GM18951 (cell line): ENCODE data around the gene GIMAP1.

Experiments
- POLR2A ChIP-seq: IDR thresholded peaks from 4 replicates; pipeline ENCODE4 v1.6.1; 2011; ENCODE audit warnings: mild to moderate bottlenecking; ENCODE audit not compliant: insufficient read length, insufficient read depth; ENCODE audit errors: extremely low read depth
- in situ Hi-C: fragments of 300-500 bp; cut with MboI; formaldehyde crosslinking; loops from one replicate; pipeline ENCODE4 v1.12.0; 2022; ENCODE audit warnings: low sequenced_read_pairs, mixed read lengths, inconsistent platforms; ENCODE audit not compliant: unreplicated experiment

The GIMAP1 gene

GRCh38 chr7:150745086-150745485 is 28.7 kb downstream of the GIMAP1 start:
- in situ Hi-C loops: no loop called here
- no peak for TF ChIP-seq POLR2A

- in situ Hi-C loops: no loop called here
These were observed 29.5 kb downstream of the GIMAP1 start for GRCh38 chr7:150745876-150746275.

GRCh38 chr7:150746921-150747320 is 30.5 kb downstream of the GIMAP1 start:
- in situ Hi-C loops: no loop called here
- no peak for TF ChIP-seq POLR2A

More at GRCh38 chr7:150745876-150746275, 29.5 kb downstream of the GIMAP1 start:
- no peak for TF ChIP-seq POLR2A

- TF ChIP-seq POLR2A: no peak
- in situ Hi-C loops: no loop called here
These were observed 32.0 kb downstream of the GIMAP1 start for GRCh38 chr7:150748376-150748775.

GRCh38 chr7:150751702-150752101 is 35.3 kb downstream of the GIMAP1 start:
- in situ Hi-C loops: loop anchor here (10.0 kb wide), 2 partner anchors 287 to 317 kb away; no protein-coding TSS in a partner anchor
- no peak for TF ChIP-seq POLR2A

- in situ Hi-C loops: loop anchor here (10.0 kb wide), 2 partner anchors 288 to 318 kb away; no protein-coding TSS in a partner anchor
These were observed 36.8 kb downstream of the GIMAP1 start for GRCh38 chr7:150753239-150753638.

GRCh38 chr7:150753826-150754603 is 37.6 kb downstream of the GIMAP1 start:
- in situ Hi-C loops: loop anchor here (10.0 kb wide), 2 partner anchors 289 to 319 kb away; no protein-coding TSS in a partner anchor
- no peak for TF ChIP-seq POLR2A

More at GRCh38 chr7:150753239-150753638, 36.8 kb downstream of the GIMAP1 start:
- no peak for TF ChIP-seq POLR2A

- in situ Hi-C loops: loop anchor here (10.0 kb wide), 2 partner anchors 290 to 320 kb away; no protein-coding TSS in a partner anchor
- TF ChIP-seq POLR2A: no peak
These were observed 38.5 kb downstream of the GIMAP1 start for GRCh38 chr7:150754951-150755350.

- TF ChIP-seq POLR2A: no peak
- in situ Hi-C loops: loop anchor here (10.0 kb wide), 2 partner anchors 291 to 321 kb away; no protein-coding TSS in a partner anchor
These were observed 39.2 kb downstream of the GIMAP1 start for GRCh38 chr7:150755473-150756099.

- no peak for TF ChIP-seq POLR2A
- in situ Hi-C loops: loop anchor here (10.0 kb wide), 2 partner anchors 291 to 321 kb away; no protein-coding TSS in a partner anchor
These were observed 39.8 kb downstream of the GIMAP1 start for GRCh38 chr7:150756166-150756565.

GRCh38 chr7:150756858-150757257 is 40.4 kb downstream of the GIMAP1 start:
- no peak for TF ChIP-seq POLR2A
- in situ Hi-C loops: loop anchor here (10.0 kb wide), 2 partner anchors 292 to 322 kb away; no protein-coding TSS in a partner anchor

- in situ Hi-C loops: loop anchor here (10.0 kb wide), 2 partner anchors 295 to 325 kb away; no protein-coding TSS in a partner anchor
- TF ChIP-seq POLR2A: no peak
These were observed 43.1 kb downstream of the GIMAP1 start for GRCh38 chr7:150759479-150759878.

GRCh38 chr7:150766334-150766709 is 49.9 kb downstream of the GIMAP1 start:
- in situ Hi-C loops: no loop called here
- TF ChIP-seq POLR2A: no peak
